ENCODE data around the gene FAM229A. TPM values are rescaled to one million over a fixed set of nuclear protein-coding genes. Genes with fewer than 3 reads are reported as not detected.

Gene FAM229A
- total and polyA plus RNA-seq, 2 of the 8 experiments (the other 6 are each of a cell fraction or from before 2014, with no cell fraction given), result 4.1 to 4.2 TPM

DNA sequence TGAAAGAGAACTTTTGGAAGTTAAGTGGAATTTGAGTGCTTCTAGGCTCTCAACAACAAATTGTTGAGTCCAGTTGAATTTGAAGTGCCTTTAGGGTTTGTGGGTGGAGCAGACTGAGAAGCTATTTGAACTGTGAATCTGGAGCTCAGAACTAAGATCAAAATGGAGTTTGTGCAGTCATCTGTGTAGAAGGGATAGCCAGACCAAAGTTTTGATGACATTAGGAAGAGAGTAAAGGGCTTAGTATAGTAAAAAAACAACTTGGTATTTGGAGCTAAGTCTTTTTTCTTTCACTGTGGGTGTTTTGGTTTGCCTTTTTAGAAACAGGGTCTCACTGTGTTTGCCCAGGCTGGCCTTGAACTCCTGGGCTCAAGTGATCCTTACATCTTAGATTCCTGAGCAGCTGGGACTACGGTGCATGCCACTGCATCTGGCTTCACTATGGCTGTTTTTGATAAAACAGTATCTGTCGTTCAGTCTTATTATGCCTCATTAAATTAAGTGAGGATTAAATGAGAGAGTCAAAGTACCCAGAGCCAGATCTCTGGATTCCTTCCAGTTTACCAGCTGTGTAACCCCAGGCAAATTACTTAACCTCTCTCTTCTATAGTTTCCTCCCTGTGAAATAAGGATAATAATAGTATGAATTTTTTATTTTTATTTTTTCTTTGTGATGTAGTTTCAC lies 50.4 kb downstream of the FAM229A start:
- Histone ChIP-seq H3K27ac (ENCODE audit: low read depth, low read length) (no peak overlapping the region), H3K23me2 (ENCODE audit: low read depth, low read length) (no peaks in the 10 kb centered on the region), H2BK15ac (ENCODE audit: low read length) (no peak overlapping the region), H3K36me3 (ENCODE audit: control insufficient read depth in 2 of 4, insufficient read depth in 4 of 4, low read length in 3 of 4) (peaks cover 0 to 2% (median 0%) of the 10 kb centered on the region in 4 experiments; a peak in 1 of 8 replicates), H3K27me3 (replicated peaks in 1 of 4; ENCODE audit: control insufficient read depth in 3 of 4, extremely low read depth in 1 of 4, insufficient read depth in 3 of 4, low read length in 3 of 4) (no peaks in the 10 kb centered on the region), H2AK5ac (ENCODE audit: low read depth, low read length) (no peak overlapping the region), H3K56ac (replicated peaks; ENCODE audit: insufficient read length, low read depth, low read length) (no peak overlapping the region), H2AFZ (ENCODE audit: low read length) (no peak overlapping the region), H3K4me1 (replicated peaks in 1 of 4; ENCODE audit: control insufficient read depth in 3 of 4, insufficient read depth in 4 of 4, low read length in 3 of 4) (no peaks in the 10 kb centered on the region), H3K9ac (replicated peaks in 1 of 4; ENCODE audit: extremely low read depth in 1 of 4, low read depth in 3 of 4, low read length in 3 of 4) (no peak overlapping the region), H4K20me1 (replicated peaks in 1 of 2; ENCODE audit: control insufficient read depth in 1 of 2, insufficient read depth in 2 of 2, low read length in 2 of 2) (peaks cover 0 to 6% of the 10 kb centered on the region in 2 experiments), H3K4ac (replicated peaks; ENCODE audit: insufficient read length, low read depth, low read length) (no peak overlapping the region), H4K5ac (ENCODE audit: insufficient read length, low read depth, low read length) (no peak overlapping the region), H2BK20ac (ENCODE audit: low read length) (no peak overlapping the region), H2BK12ac (ENCODE audit: low read depth, low read length) (no peak overlapping the region), H3K23ac (ENCODE audit: insufficient read length) (no peak overlapping the region), H3K9me3 (ENCODE audit: insufficient read depth in 2 of 2, low read depth in 1 of 2, low read length in 1 of 2) (no peaks in the 10 kb centered on the region), H4K8ac (ENCODE audit: extremely low read depth, insufficient read depth, low read length) (no peak overlapping the region), H3K14ac (ENCODE audit: insufficient read length) (no peak overlapping the region), H4K91ac (replicated peaks; ENCODE audit: insufficient read length, low read length) (no peak overlapping the region), H3K4me2 (ENCODE audit: insufficient read depth in 1 of 2, low read depth in 2 of 2, low read length in 2 of 2) (no peak overlapping the region), H3K79me1 (ENCODE audit: low read depth, low read length) (peaks cover 6% of the 10 kb centered on the region), H2BK5ac (ENCODE audit: low read depth, low read length) (no peak overlapping the region), H3K79me2 (ENCODE audit: control insufficient read depth in 1 of 2, insufficient read depth in 2 of 2, low read length in 2 of 2) (peaks cover 0 to 40% of the 10 kb centered on the region in 2 experiments; a peak in 2 of 4 replicates), H3K18ac (ENCODE audit: extremely low read depth, low read length) (no peak overlapping the region), H2BK120ac (replicated peaks; ENCODE audit: low read depth, low read length) (no peak overlapping the region), H3K4me3 (ENCODE audit: extremely low read depth in 1 of 4, insufficient read depth in 2 of 4, low read depth in 3 of 4, low read length in 4 of 4) (no peak overlapping the region)
- no peak for DNase-seq (ENCODE audit: low read depth in 1 of 2, low spot score in 2 of 2)
- FAIRE-seq, result no peak
- ChIA-PET CTCF (ENCODE audit: partially characterized antibody) (interaction anchor here (1.0 to 1.8 kb wide), 6 partner anchors 10 to 96 kb away, joined by 3 to 10 read pairs (median 5); no protein-coding TSS in a partner anchor), POLR2A (ENCODE audit: partially characterized antibody) (interaction anchor here (0.9 to 3.8 kb wide), 11 partner anchors 9 to 72 kb away, joined by 3 to 16 read pairs (median 5); partner anchors contain the start of genes HDAC1 and MARCKSL1)
- 86% methylated on average over 2 of the region's 2 CpGs; no CpG with 5 or more reads in 1 of the 2 experiments for WGBS, 2 experiments (ENCODE audit: extremely low coverage in 1 of 2, insufficient coverage in 1 of 2, insufficient read length in 1 of 2, insufficient replicate concordance in 2 of 2, low coverage in 1 of 2, low lambda C conversion rate in 2 of 2, missing lambda C conversion rate in 1 of 2)
- TF ChIP-seq HDAC6 (IDR thresholded peaks at IDR 0.05; ENCODE audit: low read depth, low read length) (no peak), CHD2 (IDR thresholded peaks at IDR 0.05; ENCODE audit: low read length) (no peak), POLR2A (IDR thresholded peaks at IDR 0.05; ENCODE audit: control extremely low read depth in 1 of 2, low read depth in 2 of 2, low read length in 2 of 2) (no peak)
